ENCODE measurements around the gene ARL6IP6. TPM values are rescaled to one million over a fixed set of nuclear protein-coding genes. Genes with fewer than 3 reads are reported as not detected.
A peak's percentile ranks its signal among the peaks of the same experiment; 100 is the strongest.

The ARL6IP6 gene
- total and polyA plus RNA-seq, 2 of the 13 experiments (the other 11 are each of a cell fraction or from before 2014, with no cell fraction given) = 45.0 to 65.9 TPM

- peak; percentile 79; the same call in 1 of the 2 replicates for TF ChIP-seq CREBL2 (CRISPR knock-in tag; IDR thresholded peaks at IDR 0.05; ENCODE audit: borderline replicate concordance)
- 0 out of 2 replicates have a peak, but pooled peaks have one; percentile 21 for TF ChIP-seq TEAD2 (CRISPR knock-in tag; IDR thresholded peaks at IDR 0.05)
- TF ChIP-seq ONECUT2 (CRISPR knock-in tag; IDR thresholded peaks at IDR 0.05) = no peak
- no peak for TF ChIP-seq TRIM24 (CRISPR knock-in tag; IDR thresholded peaks at IDR 0.05)
- no peak for TF ChIP-seq ZNF12 (CRISPR knock-in tag; IDR thresholded peaks at IDR 0.05)
- TF ChIP-seq ZNF749 (CRISPR knock-in tag; IDR thresholded peaks at IDR 0.05; ENCODE audit: borderline replicate concordance) = peak; percentile 76
- TF ChIP-seq, protein P1, sequence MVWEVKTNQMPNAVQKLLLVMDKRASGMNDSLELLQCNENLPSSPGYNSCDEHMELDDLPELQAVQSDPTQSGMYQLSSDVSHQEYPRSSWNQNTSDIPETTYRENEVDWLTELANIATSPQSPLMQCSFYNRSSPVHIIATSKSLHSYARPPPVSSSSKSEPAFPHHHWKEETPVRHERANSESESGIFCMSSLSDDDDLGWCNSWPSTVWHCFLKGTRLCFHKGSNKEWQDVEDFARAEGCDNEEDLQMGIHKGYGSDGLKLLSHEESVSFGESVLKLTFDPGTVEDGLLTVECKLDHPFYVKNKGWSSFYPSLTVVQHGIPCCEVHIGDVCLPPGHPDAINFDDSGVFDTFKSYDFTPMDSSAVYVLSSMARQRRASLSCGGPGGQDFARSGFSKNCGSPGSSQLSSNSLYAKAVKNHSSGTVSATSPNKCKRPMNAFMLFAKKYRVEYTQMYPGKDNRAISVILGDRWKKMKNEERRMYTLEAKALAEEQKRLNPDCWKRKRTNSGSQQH (CRISPR knock-in tag; IDR thresholded peaks at IDR 0.05; ENCODE audit: low read depth) = 0 out of 2 replicates have a peak, but pooled peaks have one; percentile 40
- TF ChIP-seq ZNF33A (CRISPR knock-in tag; IDR thresholded peaks at IDR 0.05; ENCODE audit: borderline replicate concordance) = peak; percentile 83; the same call in 1 of the 2 replicates
- no peak for TF ChIP-seq ZBTB3 (CRISPR knock-in tag; IDR thresholded peaks at IDR 0.05; ENCODE audit: borderline replicate concordance, low read depth)
- peak; percentile 77 for TF ChIP-seq REPIN1 (CRISPR knock-in tag; IDR thresholded peaks at IDR 0.05; ENCODE audit: borderline replicate concordance, low read depth)
- TF ChIP-seq ZNF331 (CRISPR knock-in tag; IDR thresholded peaks at IDR 0.05) = no peak
- TF ChIP-seq, protein P2, sequence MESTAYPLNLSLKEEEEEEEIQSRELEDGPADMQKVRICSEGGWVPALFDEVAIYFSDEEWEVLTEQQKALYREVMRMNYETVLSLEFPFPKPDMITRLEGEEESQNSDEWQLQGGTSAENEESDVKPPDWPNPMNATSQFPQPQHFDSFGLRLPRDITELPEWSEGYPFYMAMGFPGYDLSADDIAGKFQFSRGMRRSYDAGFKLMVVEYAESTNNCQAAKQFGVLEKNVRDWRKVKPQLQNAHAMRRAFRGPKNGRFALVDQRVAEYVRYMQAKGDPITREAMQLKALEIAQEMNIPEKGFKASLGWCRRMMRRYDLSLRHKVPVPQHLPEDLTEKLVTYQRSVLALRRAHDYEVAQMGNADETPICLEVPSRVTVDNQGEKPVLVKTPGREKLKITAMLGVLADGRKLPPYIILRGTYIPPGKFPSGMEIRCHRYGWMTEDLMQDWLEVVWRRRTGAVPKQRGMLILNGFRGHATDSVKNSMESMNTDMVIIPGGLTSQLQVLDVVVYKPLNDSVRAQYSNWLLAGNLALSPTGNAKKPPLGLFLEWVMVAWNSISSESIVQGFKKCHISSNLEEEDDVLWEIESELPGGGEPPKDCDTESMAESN (CRISPR knock-in tag; conservative IDR thresholded peaks at IDR 0.05) = no peak; the same call in 1 of the 2 replicates
- TF ChIP-seq BRCA1 (CRISPR knock-in tag; IDR thresholded peaks at IDR 0.05) = peak; percentile 36
- TF ChIP-seq TBX2 (CRISPR knock-in tag; IDR thresholded peaks at IDR 0.05; ENCODE audit: borderline replicate concordance) = peak; percentile 79
- peak; percentile 99 for TF ChIP-seq FOXK2 (IDR thresholded peaks at IDR 0.05)
- TF ChIP-seq ZNF704 (CRISPR knock-in tag; IDR thresholded peaks at IDR 0.05; ENCODE audit: borderline replicate concordance) = peak; percentile 75; the same call in 1 of the 2 replicates
- TF ChIP-seq ZNF672 (CRISPR knock-in tag; IDR thresholded peaks at IDR 0.05) = no peak
- no peak for TF ChIP-seq TSC22D2 (CRISPR knock-in tag; IDR thresholded peaks at IDR 0.05; ENCODE audit: borderline replicate concordance)
- peak; percentile 43; the same call in 1 of the 2 replicates for TF ChIP-seq ETS1 (CRISPR knock-in tag; IDR thresholded peaks at IDR 0.05)
- no peak for TF ChIP-seq NONO (IDR thresholded peaks at IDR 0.05)
- peak; percentile 93 for TF ChIP-seq NONO (CRISPR knock-in tag; conservative IDR thresholded peaks at IDR 0.05)
- no peak for TF ChIP-seq SIX4 (CRISPR knock-in tag; IDR thresholded peaks at IDR 0.05)
These were observed at the start of gene ARL6IP6 (continued) for GRCh38 chr2:152718076-152718908.
